Measurements from ENCODE around the gene NDP.

NDP gene, protein sequence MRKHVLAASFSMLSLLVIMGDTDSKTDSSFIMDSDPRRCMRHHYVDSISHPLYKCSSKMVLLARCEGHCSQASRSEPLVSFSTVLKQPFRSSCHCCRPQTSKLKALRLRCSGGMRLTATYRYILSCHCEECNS

GRCh38 chrX:43973249-43974099 is at the start of gene NDP:
Gene NDP, minus strand, starts transcription at chrX:43973390. Its CDS starts 14,745 bp downstream, at chrX:43958645.
- H3K36me3 ChIP-seq: no peaks in the 10 kb centered on the region
- peak within 1 kb of the TSS; percentile 29 to 38 for H3K4me3 ChIP-seq
- DNase-seq: no peak
- no peak for TF ChIP-seq CTCF (IDR thresholded peaks at IDR 0.05)
- intact Hi-C loops (cut with DNase I; ENCODE audit: low total_unique reads): no loop called here
- H3K27me3 ChIP-seq: no peaks in the 10 kb centered on the region
- H3K27ac ChIP-seq: no peak within 1 kb of the TSS
- no peaks in the 10 kb centered on the region for H3K9me3 ChIP-seq
- peaks cover 0 to 12% (median 8%) of the 10 kb centered on the region in 4 donors for H3K4me1 ChIP-seq

- intact Hi-C loops (cut with DNase I; ENCODE audit: low total_unique reads): no loop called here
- TF ChIP-seq CTCF (IDR thresholded peaks at IDR 0.05): no peak
Observed at GRCh38 chrX:44022964-44023363, 49.8 kb upstream of the NDP start.

DNA sequence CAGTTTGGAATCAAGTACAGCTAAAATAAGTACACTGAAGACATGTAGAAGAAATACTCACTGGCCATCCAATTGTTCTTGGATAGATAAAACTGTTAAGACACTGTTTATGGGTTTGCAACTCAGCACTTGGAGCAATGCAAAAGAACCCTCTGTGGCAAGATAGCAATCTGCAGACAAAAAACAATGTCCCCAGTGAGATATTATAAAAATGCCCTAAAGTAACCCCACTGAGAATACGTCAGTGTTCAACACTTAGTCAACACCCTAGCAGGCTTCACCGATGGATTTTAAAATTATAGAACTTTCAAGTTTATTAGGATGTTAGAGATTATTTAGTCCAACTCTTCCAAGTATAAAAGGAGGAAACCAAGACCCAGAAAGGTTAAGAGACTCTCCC is 47.5 kb upstream of the NDP start:
- TF ChIP-seq CTCF (IDR thresholded peaks at IDR 0.05): no peak
- H3K36me3 ChIP-seq: no peaks in the 10 kb centered on the region
- intact Hi-C loops (cut with DNase I; ENCODE audit: low total_unique reads): no loop called here
- H3K27ac ChIP-seq: no peak overlapping the region
- no peak overlapping the region for H3K4me3 ChIP-seq
- no peaks in the 10 kb centered on the region for H3K9me3 ChIP-seq
- H3K4me1 ChIP-seq: no peaks in the 10 kb centered on the region
- DNase-seq: no peak
- H3K27me3 ChIP-seq: no peaks in the 10 kb centered on the region

More at GRCh38 chrX:44022964-44023363, 49.8 kb upstream of the NDP start:
- H3K27ac ChIP-seq: no peak overlapping the region
- no peaks in the 10 kb centered on the region for H3K27me3 ChIP-seq
- no peak for DNase-seq
- H3K4me3 ChIP-seq: no peak overlapping the region
- H3K4me1 ChIP-seq: no peaks in the 10 kb centered on the region
- H3K36me3 ChIP-seq: no peaks in the 10 kb centered on the region
- no peaks in the 10 kb centered on the region for H3K9me3 ChIP-seq

- TF ChIP-seq CTCF (IDR thresholded peaks at IDR 0.05): no peak
- Histone ChIP-seq H3K27me3 (no peaks in the 10 kb centered on the region), H3K9me3 (no peaks in the 10 kb centered on the region), H3K4me3 (no peak overlapping the region), H3K27ac (no peak overlapping the region), H3K36me3 (no peaks in the 10 kb centered on the region), H3K4me1 (no peaks in the 10 kb centered on the region)
- no peak for DNase-seq
- intact Hi-C loops (cut with DNase I; ENCODE audit: low total_unique reads): no loop called here
Observed at GRCh38 chrX:44019911-44020310, 46.7 kb upstream of the NDP start.

DNA sequence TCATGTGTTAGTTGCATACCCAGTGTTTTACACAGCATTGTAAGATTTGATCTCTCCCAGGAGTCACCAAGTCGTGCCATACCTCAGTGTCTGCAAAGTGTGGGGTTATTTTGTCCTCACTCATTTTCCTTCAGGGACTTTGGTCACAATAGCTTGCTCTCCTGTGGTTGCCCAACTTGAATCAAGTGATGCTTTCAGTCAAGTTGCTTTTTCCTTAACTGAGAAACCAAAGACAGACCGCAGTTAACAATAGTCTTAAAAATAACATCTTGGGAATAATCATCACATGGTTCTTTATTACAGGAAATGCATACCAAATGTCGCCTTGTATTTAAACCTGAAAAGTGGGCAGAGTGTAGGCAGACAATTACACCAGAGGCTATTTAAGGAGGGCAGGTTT is 44.5 kb upstream of the NDP start:
- intact Hi-C loops (cut with DNase I; ENCODE audit: low total_unique reads): no loop called here
- Histone ChIP-seq H3K4me1 (no peaks in the 10 kb centered on the region), H3K36me3 (no peaks in the 10 kb centered on the region), H3K4me3 (no peak overlapping the region), H3K27me3 (no peaks in the 10 kb centered on the region), H3K27ac (no peak overlapping the region), H3K9me3 (no peaks in the 10 kb centered on the region)
- TF ChIP-seq CTCF (IDR thresholded peaks at IDR 0.05): no peak
- no peak for DNase-seq

Measured in tibial artery (tissue), 4 donors.